Activated gamma-delta T cell (primary cell): ENCODE results near the gene AGO4.

Experiments used
- DNase-seq: peaks from one replicate; lab custom pipeline; 2025; lab: John Stamatoyannopoulos, UW

Gene AGO4

GRCh38 chr1:35894656-35895055, 86.8 kb downstream of the AGO4 start:
- no peak for DNase-seq

GRCh38 chr1:35899941-35900340, 92.1 kb downstream of the AGO4 start:
- no peak for DNase-seq

DNA sequence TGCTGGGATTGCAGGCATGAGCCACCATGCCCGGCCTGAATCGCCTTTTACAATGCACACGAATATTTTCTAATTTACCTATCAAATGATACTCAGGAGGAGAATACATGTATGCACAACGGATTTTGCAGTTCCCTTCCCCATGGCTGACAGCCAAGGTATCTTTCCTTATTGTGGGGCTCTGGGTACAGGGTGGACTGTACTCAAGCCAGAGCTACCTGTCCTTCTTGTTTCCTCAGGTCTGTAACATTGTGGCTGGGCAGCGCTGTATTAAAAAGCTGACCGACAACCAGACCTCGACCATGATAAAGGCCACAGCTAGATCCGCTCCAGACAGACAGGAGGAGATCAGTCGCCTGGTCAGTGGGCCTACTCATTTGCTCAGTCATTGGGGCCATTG, 93.4 kb downstream of the AGO4 start:
- no peak for DNase-seq

DNA sequence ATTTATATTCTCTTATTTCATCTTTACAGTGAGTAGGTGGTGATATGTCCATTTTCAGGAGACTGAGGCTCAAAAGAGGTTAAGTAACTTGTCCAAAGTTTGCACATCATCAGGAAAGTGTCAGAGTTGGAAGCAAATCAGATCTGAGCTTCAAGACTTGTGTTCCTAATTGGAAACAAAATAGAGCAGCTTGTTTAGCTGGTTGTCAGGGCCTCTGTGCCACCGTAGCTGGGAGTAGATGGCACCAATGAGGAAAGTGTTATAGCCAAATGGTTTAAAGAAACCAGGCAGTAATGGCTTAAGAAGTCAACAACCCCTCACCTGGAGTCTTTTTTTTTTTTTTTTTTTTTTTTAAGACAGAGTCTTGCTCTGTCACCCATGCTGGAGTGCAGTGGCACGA, 94.9 kb downstream of the AGO4 start:
- DNase-seq = no peak
